SK-N-SH treated with all-trans-retinoic acid at 6 μM for 48 hours (cell line): ENCODE data around the gene HOXA13.
A peak's percentile ranks its signal among the peaks of the same experiment; 100 is the strongest.

Experiments used
- ATAC-seq: fragments of 200-7000 bp; cut with Tn5 transposase; 3 replicates; pipeline ENCODE4 v1.9.1; 2020; ENCODE audit warnings: mild to moderate bottlenecking, moderate library complexity
- BACH2 ChIP-seq: fragments of 250-450 bp; sonication (Bioruptor Pico); IDR thresholded peaks from 2 replicates; pipeline ENCODE4 v1.9.0; 2021; ENCODE audit warnings: mild to moderate bottlenecking, borderline replicate concordance
- CSDC2 ChIP-seq: fragments of 250-450 bp; sonication (Bioruptor Pico); IDR thresholded peaks from 2 replicates; pipeline ENCODE4 v1.5.0; 2020; ENCODE audit warnings: mild to moderate bottlenecking, moderate library complexity
- CSRNP3 ChIP-seq: fragments of 250-450 bp; sonication (Bioruptor Pico); IDR thresholded peaks from 2 replicates; pipeline ENCODE4 v1.5.1; 2021; ENCODE audit warnings: mild to moderate bottlenecking, moderate library complexity
- ESRRG ChIP-seq: fragments of 250-450 bp; sonication (Bioruptor Pico); IDR thresholded peaks from 2 replicates; pipeline ENCODE4 v1.6.1; 2021; ENCODE audit warnings: mild to moderate bottlenecking
- GLIS3 ChIP-seq: fragments of 250-450 bp; sonication (Bioruptor Pico); IDR thresholded peaks from 2 replicates; pipeline ENCODE4 v1.5.0; 2020; ENCODE audit warnings: mild to moderate bottlenecking, moderate library complexity
- ISL1 ChIP-seq: fragments of 250-450 bp; sonication (Bioruptor Pico); IDR thresholded peaks from 2 replicates; pipeline ENCODE4 v2.1.2; 2022; ENCODE audit warnings: mild to moderate bottlenecking, moderate library complexity
- PATZ1 ChIP-seq: fragments of 250-450 bp; sonication (Bioruptor Pico); IDR thresholded peaks from 2 replicates; pipeline ENCODE4 v1.8.0; 2020; ENCODE audit warnings: mild to moderate bottlenecking, moderate library complexity, borderline replicate concordance
- POU6F1 ChIP-seq: fragments of 250-450 bp; sonication (Bioruptor Pico); IDR thresholded peaks from 2 replicates; pipeline ENCODE4 v1.8.0; 2021; ENCODE audit warnings: low read depth, mild to moderate bottlenecking, moderate library complexity, borderline replicate concordance
- RARB ChIP-seq: fragments of 250-450 bp; sonication (Bioruptor Pico); IDR thresholded peaks from 2 replicates; pipeline ENCODE4 v1.8.0; 2021; ENCODE audit warnings: mild to moderate bottlenecking, moderate library complexity
- SNAI2 ChIP-seq: fragments of 250-450 bp; sonication (Bioruptor Pico); IDR thresholded peaks from 2 replicates; pipeline ENCODE4 v1.5.0; 2020; ENCODE audit warnings: mild to moderate bottlenecking, moderate library complexity
- TOX ChIP-seq: fragments of 250-450 bp; sonication (Bioruptor Pico); IDR thresholded peaks from 2 replicates; pipeline ENCODE4 v1.8.0; 2021; ENCODE audit warnings: mild to moderate bottlenecking, moderate library complexity, borderline replicate concordance
- ZC3H10 ChIP-seq: fragments of 250-450 bp; sonication (Bioruptor Pico); IDR thresholded peaks from 2 replicates; pipeline ENCODE4 v1.5.1; 2021; ENCODE audit warnings: mild to moderate bottlenecking, moderate library complexity
- ZFP3 ChIP-seq: fragments of 250-450 bp; sonication (Bioruptor Pico); IDR thresholded peaks from 2 replicates; pipeline ENCODE4 v1.5.0; 2020; ENCODE audit warnings: mild to moderate bottlenecking, moderate library complexity
- ZFP30 ChIP-seq: fragments of 450-650 bp; formaldehyde crosslinking; IDR thresholded peaks from 2 replicates; pipeline ENCODE4 v1.5.0; 2022; ENCODE audit warnings: mild to moderate bottlenecking, moderate library complexity
- ZNF565 ChIP-seq: fragments of 450-650 bp; formaldehyde crosslinking; conservative IDR thresholded peaks from 2 replicates; pipeline ENCODE4 v1.5.0; 2020; ENCODE audit warnings: low read depth, mild to moderate bottlenecking, moderate library complexity
- ZNF8 ChIP-seq: fragments of 450-650 bp; formaldehyde crosslinking; IDR thresholded peaks from 2 replicates; pipeline ENCODE4 v1.5.0; 2020; ENCODE audit warnings: mild to moderate bottlenecking, moderate library complexity
- TF ChIP-seq, protein P1 (sequence below): fragments of 250-450 bp; sonication (Bioruptor Pico); IDR thresholded peaks from 2 replicates; pipeline ENCODE4 v1.5.0; 2020; ENCODE audit warnings: mild to moderate bottlenecking, moderate library complexity
- TF ChIP-seq, protein P2 (sequence below): fragments of 250-450 bp; sonication (Bioruptor Pico); IDR thresholded peaks from 2 replicates; pipeline ENCODE4 v1.5.1; 2020; ENCODE audit warnings: low read depth, mild to moderate bottlenecking, moderate library complexity

The HOXA13 gene

DNA sequence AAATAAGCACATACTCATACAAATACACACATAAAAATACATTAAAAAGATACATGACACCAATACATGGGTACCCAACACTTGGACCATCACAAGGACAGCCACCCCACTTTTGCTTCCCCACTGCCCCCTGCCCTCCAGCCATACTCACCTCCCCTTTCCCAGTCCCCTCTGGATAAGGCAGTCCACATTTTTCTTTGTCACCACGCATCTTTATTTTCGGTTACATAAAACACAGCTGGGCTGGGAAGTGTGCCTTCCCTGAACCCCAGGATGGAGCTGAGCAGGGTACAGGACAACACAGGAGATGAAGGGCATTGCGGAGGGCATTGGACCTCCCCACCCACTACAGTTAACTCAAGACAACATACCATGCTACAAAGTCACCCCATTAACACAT, 46.4 kb downstream of the HOXA13 start (continued):
- TF ChIP-seq PATZ1 (CRISPR knock-in tag) = no peak
- TF ChIP-seq CSDC2 (CRISPR knock-in tag) = no peak
- TF ChIP-seq, protein P1, sequence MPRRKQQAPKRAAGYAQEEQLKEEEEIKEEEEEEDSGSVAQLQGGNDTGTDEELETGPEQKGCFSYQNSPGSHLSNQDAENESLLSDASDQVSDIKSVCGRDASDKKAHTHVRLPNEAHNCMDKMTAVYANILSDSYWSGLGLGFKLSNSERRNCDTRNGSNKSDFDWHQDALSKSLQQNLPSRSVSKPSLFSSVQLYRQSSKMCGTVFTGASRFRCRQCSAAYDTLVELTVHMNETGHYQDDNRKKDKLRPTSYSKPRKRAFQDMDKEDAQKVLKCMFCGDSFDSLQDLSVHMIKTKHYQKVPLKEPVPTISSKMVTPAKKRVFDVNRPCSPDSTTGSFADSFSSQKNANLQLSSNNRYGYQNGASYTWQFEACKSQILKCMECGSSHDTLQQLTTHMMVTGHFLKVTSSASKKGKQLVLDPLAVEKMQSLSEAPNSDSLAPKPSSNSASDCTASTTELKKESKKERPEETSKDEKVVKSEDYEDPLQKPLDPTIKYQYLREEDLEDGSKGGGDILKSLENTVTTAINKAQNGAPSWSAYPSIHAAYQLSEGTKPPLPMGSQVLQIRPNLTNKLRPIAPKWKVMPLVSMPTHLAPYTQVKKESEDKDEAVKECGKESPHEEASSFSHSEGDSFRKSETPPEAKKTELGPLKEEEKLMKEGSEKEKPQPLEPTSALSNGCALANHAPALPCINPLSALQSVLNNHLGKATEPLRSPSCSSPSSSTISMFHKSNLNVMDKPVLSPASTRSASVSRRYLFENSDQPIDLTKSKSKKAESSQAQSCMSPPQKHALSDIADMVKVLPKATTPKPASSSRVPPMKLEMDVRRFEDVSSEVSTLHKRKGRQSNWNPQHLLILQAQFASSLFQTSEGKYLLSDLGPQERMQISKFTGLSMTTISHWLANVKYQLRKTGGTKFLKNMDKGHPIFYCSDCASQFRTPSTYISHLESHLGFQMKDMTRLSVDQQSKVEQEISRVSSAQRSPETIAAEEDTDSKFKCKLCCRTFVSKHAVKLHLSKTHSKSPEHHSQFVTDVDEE (CRISPR knock-in tag) = no peak
- no peak for TF ChIP-seq ZC3H10 (CRISPR knock-in tag)
- no peak for TF ChIP-seq BACH2 (CRISPR knock-in tag)

GRCh38 chr7:27152816-27153442, 47.0 kb downstream of the HOXA13 start:
- no peak for ATAC-seq
- no peak for TF ChIP-seq ZFP3 (CRISPR knock-in tag)
- TF ChIP-seq, protein P1 (CRISPR knock-in tag) = no peak
- TF ChIP-seq CSDC2 (CRISPR knock-in tag) = no peak
- TF ChIP-seq PATZ1 (CRISPR knock-in tag) = no peak
- TF ChIP-seq GLIS3 (CRISPR knock-in tag) = no peak
- no peak for TF ChIP-seq ZC3H10 (CRISPR knock-in tag)
- TF ChIP-seq ESRRG (CRISPR knock-in tag) = no peak
- no peak for TF ChIP-seq TOX (CRISPR knock-in tag)
- no peak for TF ChIP-seq CSRNP3 (CRISPR knock-in tag)

DNA sequence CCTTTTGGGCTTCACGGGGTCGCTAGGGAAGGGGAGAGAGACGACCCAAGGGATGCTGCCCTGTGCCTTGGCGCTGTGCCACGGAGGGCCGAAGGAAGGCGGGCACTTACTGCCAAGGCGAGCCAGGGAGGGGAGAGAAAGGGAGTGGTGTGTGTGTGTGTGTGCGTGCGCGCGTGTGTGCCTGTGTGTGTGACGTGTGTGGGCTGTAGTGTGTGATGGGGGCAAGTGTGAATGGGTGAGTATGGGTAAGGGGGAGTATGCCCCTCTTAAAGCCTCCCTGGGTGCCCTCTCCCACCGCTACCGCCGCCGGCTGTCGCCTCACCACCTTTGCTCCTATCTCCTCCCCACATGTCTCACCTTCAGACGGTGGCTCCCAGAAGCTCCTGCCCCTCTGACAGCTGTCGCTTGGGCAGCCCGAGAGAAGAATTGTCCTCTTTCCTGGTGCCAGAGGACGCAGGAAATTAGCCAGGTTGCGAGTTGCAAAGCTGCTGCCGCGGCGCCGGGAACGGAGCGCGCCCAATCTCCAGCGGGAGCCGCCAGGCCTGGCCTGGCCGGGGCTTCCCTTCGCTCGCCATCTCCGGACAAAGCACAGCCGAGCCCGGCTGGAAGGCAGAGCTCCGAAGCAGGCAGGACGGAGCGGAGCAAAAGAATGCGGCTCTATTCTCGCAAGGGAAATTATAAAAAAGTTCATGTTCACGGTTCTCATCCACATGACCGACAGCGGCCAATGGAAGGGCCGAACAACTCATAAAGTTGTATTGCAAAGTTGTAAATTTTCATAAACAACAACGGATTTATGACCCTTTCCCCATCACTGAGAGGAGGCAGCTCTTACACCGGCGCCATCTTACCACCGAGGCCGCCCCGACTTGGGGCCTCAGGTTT, 47.7 kb downstream of the HOXA13 start, which contains the start of gene HOXA3:
HOXA3 (minus strand) TSS at position 653 of the 885 bp plus-strand sequence. CDS start 41,943 bp downstream, outside the sequence.
- ATAC-seq = peak; percentile 17

More for the DNA sequence above, 47.7 kb downstream of the HOXA13 start, which contains the start of gene HOXA3:
- no peak for TF ChIP-seq ISL1 (CRISPR knock-in tag)
- TF ChIP-seq ZNF8 (CRISPR knock-in tag) = no peak
- TF ChIP-seq SNAI2 (CRISPR knock-in tag) = no peak
- TF ChIP-seq ZFP30 (CRISPR knock-in tag) = no peak
- TF ChIP-seq ZNF565 (CRISPR knock-in tag) = no peak
- TF ChIP-seq ESRRG (CRISPR knock-in tag) = no peak
- no peak for TF ChIP-seq ZC3H10 (CRISPR knock-in tag)
- no peak for TF ChIP-seq CSRNP3 (CRISPR knock-in tag)
- no peak for TF ChIP-seq POU6F1 (CRISPR knock-in tag)
- TF ChIP-seq ZFP3 (CRISPR knock-in tag) = no peak
- no peak for TF ChIP-seq RARB (CRISPR knock-in tag)
- TF ChIP-seq, protein P2, sequence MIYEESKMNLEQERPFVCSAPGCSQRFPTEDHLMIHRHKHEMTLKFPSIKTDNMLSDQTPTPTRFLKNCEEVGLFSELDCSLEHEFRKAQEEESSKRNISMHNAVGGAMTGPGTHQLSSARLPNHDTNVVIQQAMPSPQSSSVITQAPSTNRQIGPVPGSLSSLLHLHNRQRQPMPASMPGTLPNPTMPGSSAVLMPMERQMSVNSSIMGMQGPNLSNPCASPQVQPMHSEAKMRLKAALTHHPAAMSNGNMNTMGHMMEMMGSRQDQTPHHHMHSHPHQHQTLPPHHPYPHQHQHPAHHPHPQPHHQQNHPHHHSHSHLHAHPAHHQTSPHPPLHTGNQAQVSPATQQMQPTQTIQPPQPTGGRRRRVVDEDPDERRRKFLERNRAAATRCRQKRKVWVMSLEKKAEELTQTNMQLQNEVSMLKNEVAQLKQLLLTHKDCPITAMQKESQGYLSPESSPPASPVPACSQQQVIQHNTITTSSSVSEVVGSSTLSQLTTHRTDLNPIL (CRISPR knock-in tag) = no peak
